HG02571 (cell line): Measurements from ENCODE around the gene GREM2.

Experiments
- ATAC-seq: cut with Tn5 transposase; IDR thresholded peaks from one replicate; pipeline ENCODE4 v1.9.1; 2021; ENCODE audit warnings: mild to moderate bottlenecking, moderate library complexity; ENCODE audit not compliant: unreplicated experiment

The GREM2 gene

GRCh38 chr1:240462766-240463395 lies 149.1 kb downstream of the GREM2 start:
- no peak for ATAC-seq

- no peak for ATAC-seq
Measured at GRCh38 chr1:240462277-240462676, 149.7 kb downstream of the GREM2 start.

- no peak for ATAC-seq
Measured at GRCh38 chr1:240457203-240457602, 154.8 kb downstream of the GREM2 start.

GRCh38 chr1:240455228-240455821 lies 156.6 kb downstream of the GREM2 start:
- ATAC-seq = no peak

GRCh38 chr1:240445369-240445768 lies 166.6 kb downstream of the GREM2 start:
- ATAC-seq = no peak

GRCh38 chr1:240441669-240442068 lies 170.3 kb downstream of the GREM2 start:
- no peak for ATAC-seq
